ENCODE data around the gene NUFIP1. TPM values are rescaled to one million over a fixed set of nuclear protein-coding genes. Genes with fewer than 3 reads are reported as not detected.

The NUFIP1 gene
- total and polyA plus RNA-seq, 4 donors: 0.92 to 2.0 (median 1.7) TPM

DNA sequence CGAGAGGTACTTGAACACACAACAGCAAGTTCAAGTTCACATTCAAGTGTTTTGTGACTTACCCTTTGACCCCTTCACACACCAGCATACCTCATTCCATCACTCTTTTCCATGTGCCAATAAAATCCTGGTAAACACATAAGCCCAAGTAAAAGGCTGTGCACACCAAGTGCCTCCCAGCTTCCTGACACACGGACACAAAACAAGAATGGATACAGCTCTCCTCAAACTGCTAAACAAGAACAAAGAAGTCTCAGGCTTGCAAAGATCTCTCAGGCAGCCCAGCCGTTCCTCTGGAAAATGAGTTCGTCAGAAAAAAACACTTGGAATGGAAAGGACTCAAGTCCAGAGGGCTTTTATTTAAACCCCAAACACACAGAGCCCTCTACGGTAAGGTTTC, 83.7 kb downstream of the NUFIP1 start:
- H3K9me3 ChIP-seq (ENCODE audit: control insufficient read depth in 4 of 4, low read length in 3 of 4): no peaks in the 10 kb centered on the region
- no peak overlapping the region for H3K9ac ChIP-seq (ENCODE audit: low read depth in 1 of 2, low read length in 2 of 2)
- no peaks in the 10 kb centered on the region for H3K4me1 ChIP-seq (ENCODE audit: control insufficient read depth in 4 of 4, insufficient read depth in 4 of 4, low read length in 3 of 4)
- H3K4me3 ChIP-seq (ENCODE audit: low read depth in 1 of 3, low read length in 3 of 3): no peak overlapping the region
- 83% methylated on average over 5 of the region's 5 CpGs for WGBS
- no peak for DNase-seq (ENCODE audit: low spot score)
- TF ChIP-seq CTCF (IDR thresholded peaks at IDR 0.05; ENCODE audit: low read depth, low read length, missing input control) (no peak), MAX (IDR thresholded peaks at IDR 0.05) (no peak), ATF3 (IDR thresholded peaks at IDR 0.05) (no peak), TAF1 (conservative IDR thresholded peaks at IDR 0.05) (no peak), HNF4G (IDR thresholded peaks at IDR 0.05) (no peak), NR2F2 (IDR thresholded peaks at IDR 0.05) (no peak), YY1 (IDR thresholded peaks at IDR 0.05) (no peak), REST (IDR thresholded peaks at IDR 0.05) (no peak), HNF4A (conservative IDR thresholded peaks at IDR 0.05) (no peak), EGR1 (IDR thresholded peaks at IDR 0.05; ENCODE audit: low read depth in 2 of 2) (no peak), GABPA (IDR thresholded peaks at IDR 0.05 in 1 of 2, conservative IDR thresholded peaks at IDR 0.05 in 1 of 2) (no peak), JUND (IDR thresholded peaks at IDR 0.05) (no peak), RAD21 (IDR thresholded peaks at IDR 0.05) (no peak), SP1 (IDR thresholded peaks at IDR 0.05) (no peak)
- TF ChIP-seq, protein P1, sequence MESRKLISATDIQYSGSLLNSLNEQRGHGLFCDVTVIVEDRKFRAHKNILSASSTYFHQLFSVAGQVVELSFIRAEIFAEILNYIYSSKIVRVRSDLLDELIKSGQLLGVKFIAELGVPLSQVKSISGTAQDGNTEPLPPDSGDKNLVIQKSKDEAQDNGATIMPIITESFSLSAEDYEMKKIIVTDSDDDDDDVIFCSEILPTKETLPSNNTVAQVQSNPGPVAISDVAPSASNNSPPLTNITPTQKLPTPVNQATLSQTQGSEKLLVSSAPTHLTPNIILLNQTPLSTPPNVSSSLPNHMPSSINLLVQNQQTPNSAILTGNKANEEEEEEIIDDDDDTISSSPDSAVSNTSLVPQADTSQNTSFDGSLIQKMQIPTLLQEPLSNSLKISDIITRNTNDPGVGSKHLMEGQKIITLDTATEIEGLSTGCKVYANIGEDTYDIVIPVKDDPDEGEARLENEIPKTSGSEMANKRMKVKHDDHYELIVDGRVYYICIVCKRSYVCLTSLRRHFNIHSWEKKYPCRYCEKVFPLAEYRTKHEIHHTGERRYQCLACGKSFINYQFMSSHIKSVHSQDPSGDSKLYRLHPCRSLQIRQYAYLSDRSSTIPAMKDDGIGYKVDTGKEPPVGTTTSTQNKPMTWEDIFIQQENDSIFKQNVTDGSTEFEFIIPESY (IDR thresholded peaks at IDR 0.05): no peak
- no peaks in the 10 kb centered on the region for H3K27me3 ChIP-seq (ENCODE audit: control insufficient read depth in 4 of 4, insufficient read depth in 4 of 4, low read length in 3 of 4)
- H3K36me3 ChIP-seq (ENCODE audit: control insufficient read depth in 4 of 4, insufficient read depth in 3 of 4, low read depth in 1 of 4, low read length in 3 of 4): no peaks in the 10 kb centered on the region
- no peak overlapping the region for H3K27ac ChIP-seq (ENCODE audit: low read depth in 1 of 2, low read length in 2 of 2)

DNA sequence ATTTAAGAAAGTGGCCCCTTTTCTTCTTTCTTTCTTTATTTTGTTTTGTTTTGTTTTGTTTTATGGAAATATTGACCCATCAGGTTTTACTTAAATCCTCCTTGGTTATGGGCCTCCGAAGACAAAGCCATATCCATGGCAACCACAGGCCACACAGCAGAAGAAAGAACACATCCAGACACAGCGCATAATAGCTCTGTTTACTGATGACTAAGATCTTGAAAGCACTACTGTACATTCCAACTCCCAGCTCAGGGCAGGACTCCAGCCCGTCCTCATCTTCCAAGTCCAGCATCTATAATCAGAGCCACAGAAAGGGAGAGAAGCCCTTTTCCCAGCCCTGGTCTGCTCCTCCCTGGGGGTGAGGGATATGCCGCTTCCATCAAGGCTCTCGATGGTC, 84.3 kb downstream of the NUFIP1 start:
- WGBS: 88% methylated on average over 5 of the region's 5 CpGs
- Histone ChIP-seq H3K27me3 (ENCODE audit: control insufficient read depth in 4 of 4, insufficient read depth in 4 of 4, low read length in 3 of 4) (no peaks in the 10 kb centered on the region), H3K4me1 (ENCODE audit: control insufficient read depth in 4 of 4, insufficient read depth in 4 of 4, low read length in 3 of 4) (no peaks in the 10 kb centered on the region), H3K27ac (ENCODE audit: low read depth in 1 of 2, low read length in 2 of 2) (no peak overlapping the region), H3K9ac (ENCODE audit: low read depth in 1 of 2, low read length in 2 of 2) (no peak overlapping the region), H3K9me3 (ENCODE audit: control insufficient read depth in 4 of 4, low read length in 3 of 4) (no peaks in the 10 kb centered on the region), H3K4me3 (ENCODE audit: low read depth in 1 of 3, low read length in 3 of 3) (no peak overlapping the region), H3K36me3 (ENCODE audit: control insufficient read depth in 4 of 4, insufficient read depth in 3 of 4, low read depth in 1 of 4, low read length in 3 of 4) (no peaks in the 10 kb centered on the region)
- TF ChIP-seq JUND (IDR thresholded peaks at IDR 0.05): peak in 1 of 2 donors; percentile 32
- TF ChIP-seq MAX (IDR thresholded peaks at IDR 0.05): no peak
- no peak for DNase-seq (ENCODE audit: low spot score)
